GM18519 (cell line): ENCODE results near the gene TMEM175.
"Not testable (repeated sequence)": the region's sequence is repeated elsewhere in the genome, so short reads cannot be mapped to it uniquely, and the experiment has no call there.

Experiments
- ATAC-seq: cut with Tn5 transposase; IDR thresholded peaks from one replicate; pipeline ENCODE4 v1.9.1; 2021; ENCODE audit warnings: mild to moderate bottlenecking, moderate library complexity; ENCODE audit not compliant: unreplicated experiment, low FRiP score

The TMEM175 gene

DNA sequence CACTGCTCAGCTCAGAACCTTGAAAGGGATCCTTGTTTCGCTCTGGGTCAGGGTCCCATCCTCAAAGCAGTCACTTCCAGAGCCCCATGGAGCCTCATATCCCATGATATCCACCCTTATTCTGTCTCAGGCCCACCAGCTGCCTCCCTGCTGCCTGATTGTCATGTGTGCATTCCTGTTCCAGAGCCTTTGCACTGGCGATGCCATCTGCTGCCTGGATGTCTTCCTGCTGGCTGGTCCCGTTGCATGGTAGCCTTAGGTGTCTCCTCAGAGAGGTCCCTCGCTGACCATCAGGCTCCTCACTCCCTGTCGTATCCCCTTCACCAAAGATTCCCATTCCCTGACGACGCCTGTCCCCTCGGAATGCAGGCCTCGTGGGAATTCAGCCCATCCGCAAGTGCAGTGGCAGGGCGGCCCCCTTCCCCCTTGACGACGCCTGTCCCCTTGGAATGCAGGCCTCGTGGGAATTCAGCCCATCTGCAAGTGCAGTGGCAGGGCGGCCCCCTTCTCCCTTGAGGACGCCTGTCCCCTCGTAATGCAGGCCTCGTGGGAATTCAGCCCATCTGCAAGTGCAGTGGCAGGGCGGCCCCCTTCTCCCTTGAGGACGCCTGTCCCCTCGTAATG is 67.1 kb downstream of the TMEM175 start:
- not testable (repeated sequence) for ATAC-seq

DNA sequence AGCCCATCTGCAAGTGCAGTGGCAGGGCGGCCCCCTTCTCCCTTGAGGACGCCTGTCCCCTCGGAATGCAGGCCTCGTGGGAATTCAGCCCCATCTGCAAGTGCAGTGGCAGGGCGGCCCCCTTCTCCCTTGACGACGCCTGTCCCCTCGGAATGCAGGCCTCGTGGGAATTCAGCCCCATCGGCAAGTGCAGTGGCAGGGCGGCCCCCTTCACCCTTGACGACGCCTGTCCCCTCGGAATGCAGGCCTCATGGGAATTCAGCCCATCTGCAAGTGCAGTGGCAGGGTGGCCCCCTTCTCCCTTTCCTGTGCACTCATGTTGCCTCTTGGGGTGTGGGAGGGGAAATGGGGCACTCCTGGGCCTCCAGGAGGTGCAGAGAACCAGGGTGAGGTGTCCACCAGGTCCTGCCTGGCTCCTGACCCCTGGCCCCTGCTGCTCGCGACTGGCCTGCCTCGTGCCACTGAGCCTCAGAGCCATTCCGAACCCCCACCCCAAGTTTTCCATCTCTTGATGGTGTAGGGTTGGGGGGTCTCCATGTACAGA is 67.7 kb downstream of the TMEM175 start:
- no peak for ATAC-seq

DNA sequence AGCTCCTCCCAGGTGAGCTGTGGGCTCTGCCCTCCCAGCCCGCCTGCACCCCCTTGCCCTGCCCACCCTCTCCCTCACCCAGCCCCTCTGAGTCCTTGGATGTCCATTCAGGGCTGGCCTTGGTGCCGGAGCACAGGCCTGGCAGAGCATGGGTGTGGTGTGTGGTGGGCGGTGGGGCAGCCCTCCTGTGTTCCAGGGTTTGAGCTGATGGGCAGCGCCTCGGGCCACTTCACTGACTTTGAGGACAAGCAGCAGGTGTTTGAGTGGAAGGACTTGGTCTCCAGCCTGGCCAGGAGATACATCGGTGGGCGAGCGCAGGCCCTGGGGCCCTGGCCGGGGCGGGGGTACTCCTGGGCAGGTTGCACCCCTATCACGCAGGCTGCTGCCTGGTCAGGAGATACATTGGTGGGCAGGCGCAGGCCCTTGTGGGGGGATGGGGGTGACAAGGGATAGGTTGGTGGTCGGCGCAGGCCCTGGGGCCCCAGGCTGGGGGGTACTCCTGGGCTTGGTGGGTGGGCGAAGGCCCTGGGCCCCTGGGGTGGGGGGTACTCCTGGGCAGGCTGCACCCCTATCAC is 68.5 kb downstream of the TMEM175 start:
- ATAC-seq, result no peak

DNA sequence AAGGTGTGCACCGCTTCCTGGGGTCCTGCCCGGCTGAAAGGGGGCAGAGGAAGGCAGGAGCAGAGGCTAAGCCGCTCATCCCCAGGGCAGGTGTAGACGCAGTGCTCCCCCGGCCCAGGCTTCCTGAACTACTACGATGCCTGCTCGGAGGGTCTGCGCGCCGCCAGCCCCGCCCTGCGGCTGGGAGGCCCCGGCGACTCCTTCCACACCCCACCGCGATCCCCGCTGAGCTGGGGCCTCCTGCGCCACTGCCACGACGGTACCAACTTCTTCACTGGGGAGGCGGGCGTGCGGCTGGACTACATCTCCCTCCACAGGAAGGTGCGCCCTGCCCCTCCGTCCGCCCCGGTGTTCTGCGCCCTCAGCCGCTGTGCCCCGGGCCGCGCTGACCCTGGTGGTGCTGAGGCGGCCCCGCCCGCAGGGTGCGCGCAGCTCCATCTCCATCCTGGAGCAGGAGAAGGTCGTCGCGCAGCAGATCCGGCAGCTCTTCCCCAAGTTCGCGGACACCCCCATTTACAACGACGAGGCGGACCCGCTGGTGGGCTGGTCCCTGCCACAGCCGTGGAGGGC is 69.4 kb downstream of the TMEM175 start:
- no peak for ATAC-seq

DNA sequence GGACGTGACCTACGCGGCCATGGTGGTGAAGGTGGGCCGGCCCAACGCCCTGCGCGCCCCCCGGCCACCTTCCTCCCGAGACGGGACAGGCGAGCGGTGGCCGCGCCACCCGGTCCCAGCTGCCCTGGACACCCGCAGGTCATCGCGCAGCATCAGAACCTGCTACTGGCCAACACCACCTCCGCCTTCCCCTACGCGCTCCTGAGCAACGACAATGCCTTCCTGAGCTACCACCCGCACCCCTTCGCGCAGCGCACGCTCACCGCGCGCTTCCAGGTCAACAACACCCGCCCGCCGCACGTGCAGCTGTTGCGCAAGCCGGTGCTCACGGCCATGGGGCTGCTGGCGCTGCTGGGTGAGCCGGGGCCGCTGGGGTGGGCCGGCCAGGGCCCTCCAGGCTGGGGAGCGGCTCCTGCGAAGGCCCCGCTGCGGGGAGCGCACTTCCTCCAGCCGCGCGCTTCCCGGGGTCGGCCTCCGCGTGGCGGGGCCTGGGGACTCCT is 69.9 kb downstream of the TMEM175 start:
- no peak for ATAC-seq

DNA sequence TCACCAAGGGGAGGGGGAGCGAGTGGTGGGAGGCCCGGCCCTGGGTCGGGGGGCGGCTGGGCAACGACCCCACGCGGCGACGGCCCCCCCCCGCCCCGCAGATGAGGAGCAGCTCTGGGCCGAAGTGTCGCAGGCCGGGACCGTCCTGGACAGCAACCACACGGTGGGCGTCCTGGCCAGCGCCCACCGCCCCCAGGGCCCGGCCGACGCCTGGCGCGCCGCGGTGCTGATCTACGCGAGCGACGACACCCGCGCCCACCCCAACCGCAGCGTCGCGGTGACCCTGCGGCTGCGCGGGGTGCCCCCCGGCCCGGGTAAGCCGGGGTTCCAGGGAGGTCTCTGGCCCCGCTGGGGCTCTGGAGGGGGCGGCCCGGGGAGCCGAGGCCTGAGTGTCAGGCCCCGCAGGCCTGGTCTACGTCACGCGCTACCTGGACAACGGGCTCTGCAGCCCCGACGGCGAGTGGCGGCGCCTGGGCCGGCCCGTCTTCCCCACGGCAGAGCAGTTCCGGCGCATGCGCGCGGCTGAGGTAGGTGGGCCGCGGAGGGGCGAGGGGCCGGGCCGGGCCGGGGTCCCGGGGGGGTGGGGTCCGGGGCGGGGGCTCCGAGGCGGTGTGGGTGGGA is 70.5 kb downstream of the TMEM175 start:
- ATAC-seq, result no peak

DNA sequence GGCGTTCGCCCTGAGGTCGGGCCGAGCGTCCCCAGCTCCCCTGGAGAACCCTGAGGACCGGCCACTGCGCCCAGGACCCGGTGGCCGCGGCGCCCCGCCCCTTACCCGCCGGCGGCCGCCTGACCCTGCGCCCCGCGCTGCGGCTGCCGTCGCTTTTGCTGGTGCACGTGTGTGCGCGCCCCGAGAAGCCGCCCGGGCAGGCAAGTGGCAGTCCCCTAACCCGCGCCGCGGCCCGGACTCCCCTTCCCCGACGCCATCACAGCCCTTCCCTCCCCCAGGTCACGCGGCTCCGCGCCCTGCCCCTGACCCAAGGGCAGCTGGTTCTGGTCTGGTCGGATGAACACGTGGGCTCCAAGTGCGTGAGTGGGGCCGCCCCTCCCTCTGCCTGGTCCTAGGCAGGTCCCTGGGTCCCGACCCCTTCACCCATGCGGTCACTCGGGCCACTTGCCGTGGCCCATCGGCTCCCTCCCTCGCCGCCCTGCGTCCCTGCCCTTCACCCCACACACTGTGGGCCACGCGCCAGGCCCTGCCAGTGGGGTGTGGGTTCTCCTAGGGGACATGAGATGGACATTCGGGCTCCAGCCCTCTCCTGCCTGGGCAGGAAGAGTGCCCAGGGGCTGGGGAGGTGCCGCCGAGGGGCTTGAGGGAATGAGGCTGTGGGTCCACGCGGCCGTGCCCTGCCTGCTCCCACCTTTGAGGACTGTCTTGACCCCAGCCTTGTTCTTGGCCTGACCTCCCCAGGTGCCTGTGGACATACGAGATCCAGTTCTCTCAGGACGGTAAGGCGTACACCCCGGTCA is 71.2 kb downstream of the TMEM175 start:
- ATAC-seq, result no peak

DNA sequence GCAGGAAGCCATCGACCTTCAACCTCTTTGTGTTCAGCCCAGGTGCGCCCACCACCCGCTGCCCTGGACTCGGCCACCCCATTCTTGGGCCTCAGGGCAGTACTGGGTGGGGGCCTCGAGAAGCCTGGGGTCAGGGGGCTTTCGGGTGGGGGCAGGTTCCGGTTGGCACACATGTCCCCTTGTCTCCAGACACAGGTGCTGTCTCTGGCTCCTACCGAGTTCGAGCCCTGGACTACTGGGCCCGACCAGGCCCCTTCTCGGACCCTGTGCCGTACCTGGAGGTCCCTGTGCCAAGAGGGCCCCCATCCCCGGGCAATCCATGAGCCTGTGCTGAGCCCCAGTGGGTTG is 71.8 kb downstream of the TMEM175 start:
- ATAC-seq, result no peak

DNA sequence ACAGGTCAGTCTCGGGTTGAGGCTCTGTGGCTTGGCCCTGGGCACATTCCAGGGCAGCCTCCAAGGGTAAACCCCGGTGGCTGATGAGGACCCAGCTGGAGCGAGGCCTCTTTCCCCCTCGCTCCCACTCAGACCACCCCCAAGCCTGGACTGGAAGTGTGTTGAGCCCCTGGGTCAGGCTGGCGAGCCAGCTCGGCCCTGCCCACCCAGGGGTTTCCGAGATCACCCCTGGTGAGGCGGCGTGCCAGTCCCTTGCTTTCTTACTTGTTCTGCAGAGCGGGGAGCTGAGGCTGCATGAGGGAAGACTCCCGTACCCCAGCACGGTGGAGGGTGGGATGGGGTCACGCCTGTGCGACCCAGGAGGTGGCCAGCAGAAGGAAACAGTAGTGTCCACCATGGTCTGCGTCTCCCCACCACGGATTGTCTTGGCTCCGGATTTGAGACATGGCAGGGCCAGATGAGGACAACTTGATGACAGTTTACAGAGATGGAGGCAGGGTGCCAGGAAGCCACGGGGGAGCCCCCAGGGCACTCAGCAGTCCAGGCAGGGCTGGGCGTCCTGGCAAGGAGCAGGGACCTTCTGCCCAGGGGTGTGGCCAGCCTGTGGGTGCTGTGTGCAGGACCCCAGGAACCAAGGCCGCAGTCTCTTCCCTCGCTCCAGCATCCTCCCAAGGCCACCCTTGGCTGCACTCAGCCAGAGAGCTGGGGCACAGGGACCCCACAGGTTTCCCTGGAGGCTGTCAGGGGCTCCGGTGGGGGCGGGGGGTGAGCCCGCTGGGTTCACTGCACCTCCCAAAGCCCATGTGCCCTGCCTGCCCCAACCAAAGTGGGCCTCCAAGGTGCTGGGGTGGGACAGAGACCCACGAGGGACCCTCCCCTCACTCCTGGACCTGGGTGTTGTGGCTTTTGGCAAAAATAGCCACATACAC is 72.6 kb downstream of the TMEM175 start:
- no peak for ATAC-seq

DNA sequence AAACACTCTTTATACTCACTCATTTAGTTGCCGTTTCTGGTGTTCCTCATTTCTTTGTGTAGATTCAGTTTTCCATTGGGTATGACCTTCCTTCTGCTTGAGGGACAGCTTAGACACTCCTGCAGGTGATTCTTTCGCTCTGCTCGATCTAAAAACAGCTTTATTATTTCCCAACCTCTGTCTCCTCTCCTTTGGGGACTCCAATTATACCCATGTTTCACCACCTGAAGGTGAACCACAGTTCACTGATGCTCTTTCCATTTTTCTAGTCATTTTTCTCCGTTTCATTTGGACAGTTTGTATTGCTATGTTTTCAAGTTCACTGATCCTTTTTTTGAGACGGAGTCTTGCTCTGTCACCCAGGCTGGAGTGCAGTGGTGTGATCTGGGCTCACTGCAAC is 74.6 kb downstream of the TMEM175 start:
- no peak for ATAC-seq
